D721Med (cell line): Measurements from ENCODE around the gene BUD23.

Experiments
- DNase-seq: peaks from one replicate; pipeline ENCODE4 v3.0.0; 2011; ENCODE audit warnings: low spot score; ENCODE audit not compliant: insufficient read length
- FAIRE-seq: peaks from 2 replicates; lab custom pipeline; 2011; peaks lifted over from hg19 to GRCh38; lab: Jason Lieb, UNC
- TF ChIP-seq, protein P1 (sequence below): IDR thresholded peaks from 2 replicates; pipeline ENCODE4 v1.5.1; 2012; ENCODE audit warnings: mild to moderate bottlenecking, control low read depth; ENCODE audit not compliant: insufficient read depth; ENCODE audit errors: missing control alignments

BUD23 gene

DNA sequence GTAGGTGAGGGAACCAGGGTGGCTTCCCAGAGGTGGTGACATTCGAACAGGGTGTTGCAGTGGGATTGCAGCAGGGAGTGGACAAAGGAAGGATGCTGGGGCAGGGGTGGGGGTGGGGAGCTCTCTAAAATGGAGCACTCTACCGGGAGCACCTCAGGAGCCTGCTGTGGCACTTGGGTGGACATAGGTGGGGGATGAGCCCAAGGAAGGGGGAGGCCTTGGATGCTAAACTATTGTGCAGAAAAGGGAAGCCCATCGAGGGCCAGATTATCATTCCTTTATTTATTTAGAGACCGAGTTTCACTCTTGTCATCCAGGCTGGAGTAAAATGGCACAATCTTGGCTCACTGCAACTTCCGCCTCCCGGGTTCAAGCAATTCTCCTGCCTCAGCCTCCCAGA is 39.4 kb downstream of the BUD23 start:
- no peak for FAIRE-seq
- TF ChIP-seq, protein P1, sequence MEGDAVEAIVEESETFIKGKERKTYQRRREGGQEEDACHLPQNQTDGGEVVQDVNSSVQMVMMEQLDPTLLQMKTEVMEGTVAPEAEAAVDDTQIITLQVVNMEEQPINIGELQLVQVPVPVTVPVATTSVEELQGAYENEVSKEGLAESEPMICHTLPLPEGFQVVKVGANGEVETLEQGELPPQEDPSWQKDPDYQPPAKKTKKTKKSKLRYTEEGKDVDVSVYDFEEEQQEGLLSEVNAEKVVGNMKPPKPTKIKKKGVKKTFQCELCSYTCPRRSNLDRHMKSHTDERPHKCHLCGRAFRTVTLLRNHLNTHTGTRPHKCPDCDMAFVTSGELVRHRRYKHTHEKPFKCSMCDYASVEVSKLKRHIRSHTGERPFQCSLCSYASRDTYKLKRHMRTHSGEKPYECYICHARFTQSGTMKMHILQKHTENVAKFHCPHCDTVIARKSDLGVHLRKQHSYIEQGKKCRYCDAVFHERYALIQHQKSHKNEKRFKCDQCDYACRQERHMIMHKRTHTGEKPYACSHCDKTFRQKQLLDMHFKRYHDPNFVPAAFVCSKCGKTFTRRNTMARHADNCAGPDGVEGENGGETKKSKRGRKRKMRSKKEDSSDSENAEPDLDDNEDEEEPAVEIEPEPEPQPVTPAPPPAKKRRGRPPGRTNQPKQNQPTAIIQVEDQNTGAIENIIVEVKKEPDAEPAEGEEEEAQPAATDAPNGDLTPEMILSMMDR: no peak
- no peak for DNase-seq

DNA sequence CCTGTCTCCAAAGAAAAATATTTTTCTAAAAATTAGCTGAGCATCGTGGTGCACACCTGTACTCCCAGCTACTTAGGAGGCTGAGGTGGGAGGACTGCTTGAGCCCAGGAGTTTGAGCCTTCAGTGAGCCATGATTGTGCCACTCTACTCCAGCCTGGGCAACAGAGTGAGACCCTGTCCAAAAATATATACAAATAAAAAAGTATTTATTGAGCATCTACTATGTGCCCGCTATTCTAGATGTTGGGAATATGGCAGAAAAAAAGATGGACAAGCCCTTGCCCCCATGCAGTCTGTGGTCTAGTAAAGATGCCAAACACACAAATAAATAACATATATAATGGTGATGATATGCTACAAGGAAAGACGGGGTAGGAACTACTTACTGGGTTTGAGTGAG is 40.4 kb downstream of the BUD23 start:
- FAIRE-seq (no peak), DNase-seq (no peak)
- TF ChIP-seq, protein P1: no peak

DNA sequence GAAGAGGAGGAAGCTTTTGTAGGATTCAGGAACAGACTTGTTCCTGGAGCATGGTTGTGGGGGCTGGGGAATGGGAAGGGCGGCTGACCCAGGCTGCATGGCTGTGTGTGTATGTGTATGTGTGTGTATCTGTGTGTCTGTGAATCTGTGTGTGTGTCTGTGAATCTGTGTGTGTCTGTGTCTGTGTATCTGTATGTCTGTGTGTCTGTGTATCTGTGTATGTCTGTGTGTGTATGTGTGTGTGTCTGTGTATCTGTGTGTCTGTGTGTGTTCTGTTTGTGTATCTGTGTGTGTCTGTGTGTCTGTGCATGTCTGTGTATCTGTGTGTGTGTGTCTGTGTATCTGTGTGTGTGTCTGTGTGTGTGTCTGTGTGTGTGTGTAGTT is 42.7 kb downstream of the BUD23 start:
- DNase-seq: no peak
- no peak for FAIRE-seq

DNA sequence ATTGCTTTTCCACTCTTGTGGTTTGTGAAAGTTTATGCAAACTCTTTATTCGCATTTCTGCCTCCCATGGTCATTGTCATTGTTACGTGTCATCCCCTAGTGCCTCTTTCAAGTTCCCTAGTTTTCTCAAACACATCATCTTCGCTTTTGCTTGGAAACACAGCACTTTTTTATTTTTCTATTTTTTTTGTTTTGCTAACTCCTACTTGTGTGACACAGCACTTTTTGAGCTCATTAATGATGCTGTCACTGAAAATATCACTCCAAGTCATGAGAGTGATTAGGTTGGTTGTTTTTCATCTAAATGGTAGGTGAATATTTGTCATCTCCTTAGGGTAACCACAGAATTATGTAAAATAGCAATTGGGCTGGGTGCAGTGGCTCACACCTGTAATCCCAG is 44.6 kb downstream of the BUD23 start:
- FAIRE-seq (no peak), DNase-seq (no peak)
- TF ChIP-seq, protein P1: no peak

More for the DNA sequence above, 42.7 kb downstream of the BUD23 start:
- TF ChIP-seq, protein P1: no peak

DNA sequence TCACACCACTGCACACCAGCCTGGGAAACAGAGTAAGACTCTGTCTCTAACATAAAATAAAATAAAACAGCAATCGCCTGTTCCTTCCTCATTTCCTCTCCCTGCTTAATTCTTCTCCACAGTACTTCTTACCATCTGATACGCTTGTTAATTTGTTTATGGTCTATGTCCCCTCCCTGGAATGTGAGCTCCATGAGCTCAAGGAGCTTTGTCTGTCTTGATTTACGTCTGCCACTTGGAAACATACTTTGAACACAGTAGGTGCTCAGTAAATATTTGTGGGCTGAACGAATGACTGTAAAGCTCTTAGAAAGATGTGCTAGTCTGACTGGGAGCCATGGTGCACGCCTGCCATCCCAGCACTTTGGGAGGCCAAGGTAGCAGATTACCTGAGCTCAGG is 45.2 kb downstream of the BUD23 start:
- FAIRE-seq: no peak
- TF ChIP-seq, protein P1: no peak
- DNase-seq: no peak

DNA sequence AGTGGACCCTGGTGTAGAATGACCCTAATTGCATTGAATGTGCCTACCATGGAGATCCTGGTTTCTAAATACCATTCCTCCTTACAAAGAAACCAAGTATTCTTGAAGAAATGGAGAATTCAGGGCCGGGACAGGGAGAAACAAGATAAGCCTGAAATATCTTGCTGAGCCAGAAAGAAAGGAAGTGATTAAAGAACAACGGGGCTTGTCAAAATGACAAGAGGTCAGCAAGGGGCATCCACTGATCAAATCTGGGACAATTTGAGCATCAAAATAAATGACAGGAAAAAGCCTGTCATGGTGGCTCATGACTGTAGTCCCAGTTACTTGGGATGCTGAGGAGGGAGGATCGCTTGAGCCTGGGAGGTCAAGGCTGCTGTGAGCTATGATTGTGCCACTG is 47.1 kb downstream of the BUD23 start:
- DNase-seq (no peak), FAIRE-seq (no peak)
- TF ChIP-seq, protein P1: no peak

DNA sequence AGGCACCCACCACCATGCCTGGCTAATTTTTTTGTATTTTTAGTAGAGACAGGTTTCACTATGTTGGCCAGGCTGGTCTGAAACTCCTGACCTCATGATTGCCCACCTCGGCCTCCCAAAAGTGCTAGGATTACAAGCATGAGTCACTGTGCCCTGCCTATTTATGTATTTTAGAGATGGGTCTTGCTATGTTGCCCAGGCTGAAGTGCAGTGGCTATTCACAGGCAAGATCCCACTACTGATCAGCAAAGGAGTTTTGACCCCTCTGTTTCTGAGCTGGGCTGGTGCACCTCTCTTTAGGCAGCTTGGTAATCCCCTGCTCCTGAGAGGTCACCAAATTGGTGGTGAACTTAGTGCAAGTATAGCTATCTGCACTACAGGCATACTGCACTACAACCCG is 49.0 kb downstream of the BUD23 start:
- DNase-seq: no peak
- TF ChIP-seq, protein P1: no peak
- FAIRE-seq: no peak
